Activated CD8-positive, alpha-beta memory T cell treated with anti-CD3 and anti-CD28 coated beads, Interleukin-2, amount 50 U/mL, for 24 hours (primary cell): ENCODE results near the gene HS3ST5.
"Not testable (repeated sequence)": the region's sequence is repeated elsewhere in the genome, so short reads cannot be mapped to it uniquely, and the experiment has no call there.

ENCODE experiments used
- DNase-seq: peaks from one replicate; pipeline ENCODE4 v3.0.0-alpha.2; 2020; ENCODE audit errors: extremely low read depth

Gene HS3ST5

DNA sequence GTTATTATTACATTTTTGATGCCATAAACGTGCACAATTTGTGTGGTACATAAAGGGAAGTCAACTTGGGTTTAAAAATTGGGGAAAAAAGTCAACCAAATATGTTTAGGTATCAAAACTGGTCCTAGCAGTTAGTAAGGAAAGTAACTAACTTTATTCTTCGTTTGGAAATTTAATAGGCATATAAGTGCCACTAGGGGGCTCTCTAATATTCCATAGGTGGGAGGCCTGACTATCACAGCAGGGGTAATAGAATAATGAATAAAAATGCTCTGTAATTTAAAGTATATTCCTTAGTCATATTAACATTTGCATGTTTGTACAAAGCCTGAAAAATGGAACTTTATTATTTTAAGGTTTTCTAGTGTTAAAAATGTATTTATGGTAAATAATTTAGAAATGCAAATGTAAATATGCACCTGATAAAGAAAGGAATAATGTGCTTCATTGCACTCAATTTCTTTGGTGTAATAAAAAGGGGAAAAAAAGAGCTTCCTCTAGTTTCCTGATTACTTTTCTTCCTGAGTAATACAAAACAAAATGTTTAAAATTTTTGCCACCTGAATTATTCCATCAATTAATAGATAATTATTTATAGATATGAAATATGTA, 246.2 kb downstream of the HS3ST5 start:
- no peak for DNase-seq

DNA sequence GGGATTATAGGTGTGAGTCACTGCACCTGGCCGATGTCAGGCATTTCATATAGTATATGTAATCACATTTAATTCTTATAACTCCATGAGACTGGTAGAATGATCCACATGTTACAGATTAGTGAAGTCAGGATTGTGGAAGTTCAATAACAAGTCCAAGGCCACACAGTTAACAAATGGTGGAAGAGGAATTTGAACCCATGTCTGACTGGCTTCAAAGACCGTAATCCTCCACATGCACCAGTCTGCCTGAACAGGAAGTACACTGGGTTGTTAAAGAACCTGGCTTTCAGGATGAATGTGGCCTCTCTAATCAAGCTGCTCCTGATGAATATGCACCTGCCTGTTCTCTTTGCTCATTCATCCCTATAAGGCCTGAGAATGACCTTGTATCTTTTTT, 249.9 kb downstream of the HS3ST5 start:
- DNase-seq = no peak

DNA sequence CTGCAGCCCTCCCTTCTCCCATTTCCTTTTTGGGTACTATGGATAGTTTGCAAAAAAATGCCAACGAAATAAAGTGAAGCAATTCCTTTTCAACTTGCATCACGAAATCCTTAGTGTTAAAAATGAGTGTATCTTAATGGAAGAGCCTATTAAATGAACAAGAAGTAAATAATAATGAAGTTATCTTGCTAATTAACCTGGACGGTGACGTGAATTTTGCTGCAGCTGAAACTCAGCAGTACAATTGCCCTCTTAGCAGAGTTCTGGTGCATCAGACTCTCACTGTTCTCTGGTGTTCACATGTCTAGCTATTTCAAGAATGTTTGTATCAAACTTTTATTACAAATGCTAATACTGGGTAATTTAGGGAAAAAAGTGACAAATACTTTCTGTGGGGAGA, 252.2 kb downstream of the HS3ST5 start:
- DNase-seq = no peak

DNA sequence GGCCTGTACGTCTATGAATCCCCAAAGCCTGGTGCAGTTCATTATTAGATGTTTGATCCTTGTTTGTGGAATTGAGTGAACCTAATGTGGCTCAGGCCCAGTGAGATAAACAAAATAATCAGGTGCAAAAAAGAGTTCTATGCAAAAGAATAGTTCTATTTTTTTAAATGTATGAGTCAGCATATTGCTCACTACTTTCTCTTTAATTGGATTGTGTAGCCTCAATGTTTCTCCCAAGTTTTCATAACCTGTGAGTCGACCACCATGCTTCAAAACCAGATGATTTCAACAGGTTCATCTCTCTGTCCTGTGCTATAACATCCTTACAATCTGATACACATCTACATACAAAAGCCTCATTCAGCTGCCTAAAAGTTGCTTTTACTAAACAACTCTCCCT, 255.3 kb downstream of the HS3ST5 start:
- no peak for DNase-seq

DNA sequence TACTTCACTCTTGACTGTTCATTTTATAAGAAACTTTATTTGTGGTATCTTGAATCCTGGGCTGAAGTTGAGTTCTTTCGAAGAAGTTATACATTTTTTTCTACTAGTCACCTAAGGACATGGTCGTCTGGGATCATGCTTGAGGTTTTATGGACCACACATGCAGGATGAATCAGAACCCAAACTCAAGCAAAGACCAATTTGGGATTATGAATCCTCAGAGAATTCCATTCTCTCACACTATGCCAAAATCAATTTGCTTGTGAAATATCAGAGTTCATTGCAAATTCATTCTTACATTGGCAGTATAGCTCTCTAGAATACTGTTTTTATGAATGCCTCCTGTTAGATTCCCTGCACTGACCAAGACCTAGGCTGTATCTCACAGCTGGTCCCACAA, 257.6 kb downstream of the HS3ST5 start:
- DNase-seq = no peak

DNA sequence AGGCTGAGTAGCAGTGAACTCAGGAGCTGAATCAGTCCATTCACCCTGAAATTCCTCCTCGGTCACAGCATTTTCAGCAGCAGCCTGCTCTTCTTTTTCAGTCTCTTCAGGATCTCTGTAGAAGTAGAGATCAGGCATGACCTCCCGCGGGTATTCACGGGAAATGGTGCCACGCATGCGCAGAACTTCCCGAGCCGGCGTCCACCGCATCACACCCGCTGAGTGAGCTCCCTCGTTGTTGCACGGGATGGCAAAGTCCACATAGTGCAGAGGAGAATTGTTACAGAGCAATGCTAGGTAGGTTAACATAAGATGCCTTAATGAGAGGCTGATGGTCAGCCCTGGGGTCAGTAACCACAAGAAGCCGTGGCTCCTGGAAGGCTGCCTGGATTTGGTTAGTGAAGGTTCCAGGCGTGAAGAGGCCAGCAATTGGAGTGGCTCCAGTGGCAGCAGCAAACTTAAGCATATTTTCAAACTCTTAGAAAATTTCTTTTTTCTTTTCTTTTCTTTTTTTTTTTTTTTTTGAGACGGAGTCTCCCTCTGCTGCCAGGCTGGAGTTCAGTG, 258.4 kb downstream of the HS3ST5 start:
- no peak for DNase-seq

DNA sequence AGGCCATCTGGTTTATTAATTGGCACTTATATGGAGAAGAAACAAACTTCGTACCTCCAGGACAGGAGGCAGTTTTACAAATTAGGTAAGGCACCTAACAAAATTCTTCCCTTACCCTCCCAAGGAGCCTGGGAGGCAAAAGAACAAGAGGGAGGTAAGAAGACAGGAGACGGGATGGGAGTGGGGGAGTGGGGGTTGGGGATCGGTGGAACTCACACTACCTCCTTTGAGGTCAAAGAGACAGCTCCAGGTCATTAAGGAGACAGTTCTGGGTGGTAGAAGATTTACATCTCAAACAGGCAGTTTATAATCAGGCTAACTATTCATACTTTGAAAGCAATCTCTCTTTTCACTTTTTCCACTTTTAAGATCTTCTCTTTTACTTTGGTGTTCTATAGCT, 259.6 kb downstream of the HS3ST5 start:
- no peak for DNase-seq

DNA sequence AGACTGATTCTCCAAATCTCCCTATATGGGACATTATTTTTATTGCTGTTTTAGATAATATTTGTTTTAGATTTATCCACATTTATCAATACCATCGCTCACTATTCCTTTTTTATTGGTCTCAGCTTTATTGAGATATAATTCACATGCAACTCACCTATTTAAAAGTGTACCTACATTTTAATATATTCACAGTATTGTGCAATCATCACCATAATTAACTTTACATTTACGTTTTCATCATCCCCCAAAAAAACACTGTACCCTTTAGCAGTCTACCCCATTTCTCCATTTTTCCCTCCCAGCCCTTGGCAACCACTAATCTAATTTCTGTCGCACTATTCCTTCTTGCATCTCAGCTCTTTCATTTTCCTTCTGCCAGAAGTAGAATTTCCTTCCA, 261.1 kb downstream of the HS3ST5 start:
- no peak for DNase-seq

DNA sequence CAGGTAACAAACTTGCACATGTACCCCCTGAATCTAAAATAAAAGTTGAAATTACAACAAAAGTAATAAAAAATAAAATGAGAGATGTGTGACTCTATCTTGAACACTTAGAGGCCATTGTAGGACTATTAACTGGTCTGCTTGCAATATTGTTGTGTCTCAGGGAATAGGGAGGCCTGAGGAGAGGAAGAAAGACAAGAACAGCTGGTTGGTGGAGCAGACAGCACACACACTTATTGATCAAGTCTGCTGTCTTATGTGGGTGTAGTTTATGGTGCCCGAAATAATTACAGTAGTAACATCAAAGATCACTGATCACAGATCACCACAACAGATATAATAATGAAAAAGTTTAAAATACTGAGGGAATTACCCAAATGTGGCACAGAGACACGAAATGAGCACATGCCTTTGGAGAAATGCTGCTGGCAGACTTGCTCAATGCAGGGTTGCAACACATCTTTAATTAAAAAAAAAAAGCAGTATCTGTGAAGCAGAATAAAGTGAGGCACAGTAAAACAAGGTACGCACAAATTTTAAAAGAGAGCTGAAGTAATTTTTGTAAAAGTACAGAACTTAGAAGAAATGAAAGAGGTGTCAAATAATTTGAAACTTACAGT, 261.8 kb downstream of the HS3ST5 start:
- DNase-seq = no peak

DNA sequence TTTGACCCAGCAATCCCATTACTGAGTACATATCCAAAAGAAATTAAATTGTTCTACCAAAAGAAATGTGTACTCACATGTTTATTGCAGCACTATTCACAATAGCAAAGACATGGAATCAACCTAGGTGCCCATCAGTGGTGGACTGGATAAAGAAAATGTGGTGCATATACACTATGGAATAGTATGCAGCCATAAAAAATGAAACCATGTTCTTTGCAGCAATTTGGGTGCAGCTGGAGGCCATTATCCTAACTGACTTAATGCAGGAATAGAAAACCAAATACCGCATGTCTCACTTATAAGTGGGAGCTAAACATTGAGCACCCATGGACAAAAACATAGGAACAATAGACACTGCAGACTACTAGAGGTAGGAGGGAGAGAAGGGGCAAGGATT, 262.4 kb downstream of the HS3ST5 start:
- DNase-seq = not testable (repeated sequence)

DNA sequence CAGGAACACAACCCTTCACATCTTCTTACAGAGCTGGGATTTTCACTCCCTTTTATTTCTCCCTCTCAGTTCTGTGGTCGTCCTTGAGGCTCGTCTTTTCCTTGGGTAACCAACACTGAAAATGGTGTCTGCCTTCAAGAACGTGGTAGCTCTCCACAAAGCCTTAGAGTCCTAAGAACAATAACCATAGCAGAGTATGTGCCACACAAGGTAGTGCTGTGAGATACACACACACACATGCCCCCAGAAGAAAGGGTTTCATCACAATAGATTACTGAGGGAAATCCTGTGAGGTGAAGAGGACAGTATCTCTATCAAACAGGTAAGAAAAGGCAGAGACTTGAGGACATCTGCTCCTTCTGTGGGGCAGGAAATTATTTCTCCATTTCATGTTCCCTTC, 267.0 kb downstream of the HS3ST5 start:
- no peak for DNase-seq

DNA sequence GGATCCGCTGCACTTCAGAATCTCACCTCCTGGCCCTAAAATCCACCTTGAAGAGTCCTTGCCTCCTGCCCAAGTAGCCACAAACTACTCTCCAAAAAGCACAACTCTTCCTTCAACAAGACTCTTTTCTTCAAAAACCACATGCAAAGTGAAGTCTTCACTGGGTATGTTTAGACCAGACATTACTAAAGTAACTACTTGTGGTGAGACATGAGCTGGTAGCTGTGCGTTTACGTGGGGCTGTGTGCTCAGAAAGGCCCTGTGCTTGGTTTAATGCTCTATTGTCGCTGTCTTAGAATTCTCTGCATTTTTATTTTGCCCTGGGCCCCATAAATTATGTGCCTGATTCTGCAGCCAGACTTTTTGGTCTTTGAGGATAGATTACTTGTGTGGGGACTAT, 267.5 kb downstream of the HS3ST5 start:
- no peak for DNase-seq

DNA sequence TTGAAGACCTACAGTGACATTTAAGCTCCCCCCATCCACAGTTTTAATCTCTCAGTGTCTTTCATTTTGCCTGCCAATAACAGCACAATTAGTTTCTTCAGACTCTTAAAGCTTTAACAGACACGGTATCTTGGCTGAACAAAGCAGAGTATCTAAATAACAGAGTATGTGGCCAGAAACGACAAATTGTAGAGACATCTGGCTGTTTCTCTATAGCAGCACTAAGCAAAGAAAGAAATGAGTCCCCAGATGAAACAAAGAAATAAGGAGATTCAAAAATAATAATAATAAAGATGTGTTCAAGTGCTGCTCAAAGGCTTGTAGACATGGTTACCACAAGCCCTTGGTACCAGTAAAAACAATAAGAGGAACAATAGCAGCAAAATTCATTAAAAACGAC, 274.1 kb downstream of the HS3ST5 start:
- no peak for DNase-seq

DNA sequence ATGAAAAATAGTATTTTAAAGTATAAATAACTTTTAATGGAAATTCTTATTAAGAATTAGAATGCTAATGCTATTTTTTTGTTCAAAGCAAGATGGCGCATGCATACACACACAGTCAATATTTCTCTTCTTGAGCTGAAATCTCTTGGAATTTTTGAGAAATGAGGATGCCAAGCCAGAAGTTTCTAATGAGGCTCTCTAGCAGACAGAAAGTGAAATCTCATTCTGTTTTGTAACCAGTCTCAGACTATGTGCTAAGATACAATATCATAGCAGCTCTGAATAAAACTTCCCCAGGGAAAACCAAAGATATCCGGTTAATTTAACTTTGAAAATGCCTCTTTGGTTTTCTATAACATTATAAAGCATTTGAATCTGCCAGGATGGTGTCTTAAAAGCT, 274.7 kb downstream of the HS3ST5 start:
- DNase-seq = no peak

DNA sequence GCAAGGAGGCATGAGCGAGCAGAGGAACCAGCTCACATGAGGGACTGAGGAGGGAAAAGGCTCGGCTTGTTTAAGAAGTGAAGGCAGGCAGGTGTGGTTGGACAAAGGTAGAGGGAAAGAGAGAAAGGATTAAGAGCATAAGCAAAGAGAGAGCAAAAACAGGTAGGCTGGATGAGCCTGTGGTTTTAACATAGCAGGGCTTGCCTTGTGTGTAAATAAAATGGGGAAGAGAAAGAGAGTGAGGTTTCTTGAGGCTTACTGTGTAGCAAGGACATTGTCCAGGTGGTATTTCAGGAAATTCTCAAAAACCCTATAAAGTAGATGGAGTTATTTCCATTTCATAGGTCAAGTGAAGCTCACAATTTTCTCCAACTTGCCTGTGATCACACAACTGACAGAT, 278.0 kb downstream of the HS3ST5 start:
- no peak for DNase-seq

DNA sequence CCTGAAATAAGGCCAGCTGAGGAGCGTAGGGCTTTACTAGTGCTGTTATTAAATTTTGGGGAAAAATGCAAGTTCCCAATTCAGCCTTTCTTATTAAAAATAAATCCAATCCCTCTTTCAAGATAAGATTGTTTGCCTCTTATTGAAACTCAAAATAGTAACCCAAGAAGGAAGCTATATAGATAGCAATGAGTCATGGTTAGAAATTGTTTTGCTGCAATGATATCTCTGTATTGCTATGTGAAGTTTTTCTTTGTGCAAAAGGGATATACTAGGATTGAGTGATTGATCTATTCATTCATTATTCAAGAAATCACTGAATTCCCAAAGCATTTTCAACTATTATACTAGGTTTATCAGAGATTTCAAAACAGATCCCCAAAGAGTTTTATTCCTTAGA, 278.9 kb downstream of the HS3ST5 start:
- no peak for DNase-seq

DNA sequence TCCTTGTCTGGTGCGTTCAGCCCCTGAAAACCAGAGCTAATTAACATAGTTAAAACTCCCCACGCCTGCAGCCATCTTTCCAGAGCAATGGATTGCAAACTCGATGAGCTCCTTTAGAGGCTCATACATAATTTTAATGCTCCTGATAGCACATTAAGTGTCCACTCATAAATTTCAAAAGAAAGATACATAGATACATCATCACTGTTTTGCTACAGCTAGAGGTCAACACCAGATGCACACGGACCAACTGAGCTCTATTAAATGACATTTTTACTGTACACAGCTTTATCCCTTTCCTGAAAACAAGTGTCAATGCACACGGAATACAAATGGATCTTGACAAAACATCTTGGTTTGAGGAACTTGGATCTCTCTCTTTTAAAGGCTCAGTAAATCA, 280.6 kb downstream of the HS3ST5 start:
- no peak for DNase-seq

DNA sequence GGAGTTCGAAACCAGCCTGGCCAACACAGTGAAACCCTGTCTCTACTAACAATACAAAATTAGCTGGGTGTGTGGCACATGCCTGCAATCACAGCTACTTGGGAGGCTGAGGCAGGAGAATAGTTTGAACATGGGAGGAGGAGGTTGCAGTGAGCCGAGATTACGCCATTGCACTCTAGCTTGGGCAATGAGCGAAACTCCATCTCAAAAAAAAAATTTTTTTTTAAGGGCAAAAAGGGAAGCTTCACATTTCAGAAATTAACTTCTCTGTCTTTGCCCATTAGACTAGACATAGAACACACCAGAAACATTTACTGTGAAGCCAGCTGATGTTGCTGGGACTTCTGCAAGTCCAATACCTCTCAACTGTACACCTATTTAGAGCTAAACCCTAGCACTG, 281.1 kb downstream of the HS3ST5 start:
- DNase-seq = no peak

DNA sequence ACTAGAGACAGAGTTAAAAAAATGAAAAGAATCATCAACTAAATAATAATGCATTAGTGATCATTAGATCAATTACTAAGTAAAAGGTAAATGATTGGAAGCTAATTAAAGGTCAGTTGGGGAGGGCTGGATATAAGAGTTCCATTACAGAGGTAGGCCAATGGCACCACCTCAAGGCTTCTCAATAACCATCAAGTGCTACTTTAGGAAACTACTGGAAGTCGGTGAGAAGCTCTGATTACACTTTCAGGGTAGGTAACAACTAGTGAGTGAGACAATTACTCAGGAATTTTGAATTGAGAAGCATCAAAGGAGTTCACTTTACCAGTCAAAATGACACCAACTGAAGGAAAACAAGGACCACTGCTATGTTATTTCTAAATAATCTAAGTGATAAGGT, 281.7 kb downstream of the HS3ST5 start:
- DNase-seq = no peak

DNA sequence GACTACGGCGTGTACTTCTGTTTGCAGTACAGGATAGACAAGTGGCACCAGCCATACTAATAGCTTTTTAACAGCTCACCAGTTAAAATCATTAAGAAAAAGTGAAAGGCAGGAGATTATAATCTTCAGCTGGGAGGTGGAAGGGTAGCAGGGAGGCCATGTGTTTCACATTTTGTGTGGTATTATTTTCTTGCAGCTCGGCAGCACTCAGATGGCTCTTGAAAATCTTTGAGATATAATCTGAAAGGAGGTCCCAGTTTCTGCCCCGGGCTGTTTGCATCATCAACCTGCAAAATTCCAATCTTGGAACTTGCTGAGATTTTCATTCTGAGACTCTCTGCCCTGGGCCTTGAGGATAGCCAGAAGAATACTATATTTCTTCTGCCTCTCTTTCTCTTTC, 284.4 kb downstream of the HS3ST5 start:
- no peak for DNase-seq

DNA sequence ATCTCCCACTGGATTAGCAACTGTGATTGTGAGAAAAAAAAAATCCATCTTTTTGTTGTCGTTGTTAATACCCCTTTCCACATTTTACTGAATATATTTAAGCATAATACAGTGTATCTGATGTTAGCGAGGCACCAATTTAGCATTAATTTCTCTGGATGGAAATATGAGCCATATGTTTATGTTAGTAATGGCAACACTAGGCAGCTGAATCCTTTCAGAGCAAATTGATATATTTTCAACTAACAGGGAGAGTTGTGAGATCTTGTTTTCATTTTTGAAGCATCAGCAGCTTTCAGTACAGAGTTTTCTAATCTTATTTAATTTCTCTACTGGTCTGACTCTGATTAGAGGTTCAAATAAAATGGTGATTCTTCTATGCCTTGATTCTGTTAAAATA, 287.1 kb downstream of the HS3ST5 start:
- DNase-seq = no peak

DNA sequence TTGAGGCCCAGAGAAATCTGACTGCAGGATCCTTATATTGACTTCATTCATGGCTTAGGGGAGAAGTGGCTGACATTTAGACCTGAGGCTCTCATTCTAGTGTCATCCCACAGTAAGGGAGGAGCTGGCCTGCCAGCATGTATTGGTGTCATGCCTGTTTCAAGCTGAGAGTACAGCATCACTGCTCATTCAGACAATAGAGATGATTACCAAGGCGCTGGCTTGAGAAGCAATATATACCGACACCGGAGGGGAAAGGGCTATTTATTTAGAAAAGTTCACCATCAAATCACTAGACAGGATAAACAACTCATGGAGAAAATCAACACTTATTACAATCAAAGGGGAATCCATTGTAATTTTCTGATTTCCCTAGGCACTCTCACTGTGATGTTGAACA, 287.5 kb downstream of the HS3ST5 start:
- no peak for DNase-seq

DNA sequence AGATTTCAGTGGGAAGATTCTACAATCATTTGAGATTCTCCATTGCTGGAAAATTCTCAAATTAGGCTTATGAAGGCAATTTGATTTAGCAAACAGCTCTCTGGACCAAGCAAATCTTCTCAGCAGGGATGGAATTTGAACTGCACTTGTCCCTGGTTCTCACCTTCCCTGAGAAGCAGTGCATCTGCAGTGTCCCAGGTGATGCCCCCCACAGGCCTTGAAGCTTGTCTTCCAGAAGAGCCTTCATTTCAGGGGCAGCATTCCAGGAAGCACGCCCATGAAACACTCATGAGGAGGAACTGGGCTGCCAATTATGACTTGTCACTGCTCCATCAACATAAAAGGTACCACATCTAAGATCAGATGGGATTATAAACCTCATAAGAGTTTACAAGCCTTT, 289.0 kb downstream of the HS3ST5 start:
- no peak for DNase-seq

DNA sequence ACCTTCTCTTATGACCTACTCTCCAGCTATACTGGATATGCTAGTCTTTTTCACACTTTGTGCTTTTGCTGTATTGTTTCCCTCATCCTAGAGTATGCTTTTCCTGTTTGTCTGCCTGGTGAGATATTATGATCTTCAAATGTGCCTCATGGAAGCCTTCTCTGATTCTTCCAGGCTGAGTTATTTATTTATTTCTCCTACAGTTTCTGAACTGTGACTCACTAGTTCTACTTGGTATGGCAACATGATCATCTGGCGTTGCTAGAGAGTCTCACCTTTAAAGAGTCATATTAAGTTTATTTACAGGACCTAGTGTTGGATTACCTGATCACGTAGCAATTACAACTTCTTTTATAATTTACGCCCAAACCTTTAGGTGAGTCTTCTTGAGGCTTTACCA, 290.7 kb downstream of the HS3ST5 start:
- no peak for DNase-seq
